ENCODE data around the gene ZNF253.
"Not testable (repeated sequence)": the region's sequence is repeated elsewhere in the genome, so short reads cannot be mapped to it uniquely, and the experiment has no call there.

Gene ZNF253

DNA sequence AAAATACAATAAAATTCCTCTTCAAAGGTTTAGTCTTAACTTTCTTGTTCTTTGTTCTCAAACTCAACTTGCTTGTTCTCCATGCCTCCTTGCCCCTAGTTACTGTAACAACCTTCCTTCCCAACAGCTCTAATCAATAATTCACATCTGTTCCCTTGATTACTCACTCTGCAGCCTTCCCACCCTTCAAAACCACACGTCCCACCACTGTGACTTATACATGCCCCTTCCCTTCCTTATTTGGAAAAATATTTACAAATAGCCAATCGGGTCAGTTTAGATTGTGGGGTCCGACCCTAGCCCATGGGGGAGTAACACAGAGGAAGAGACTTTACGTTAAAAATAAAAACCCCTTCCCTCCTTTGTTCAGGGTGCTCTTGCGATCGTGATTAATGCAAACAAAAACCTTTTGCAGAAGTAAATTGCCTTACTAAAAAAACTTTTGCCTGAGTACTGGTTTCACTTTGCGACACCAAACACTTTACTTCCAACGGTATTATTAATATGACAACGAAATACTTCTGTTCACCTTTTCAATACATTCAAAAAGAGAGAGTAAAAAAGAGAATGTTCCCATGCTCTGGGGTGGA, 34.6 kb downstream of the ZNF253 start:
- TF ChIP-seq, protein P1, sequence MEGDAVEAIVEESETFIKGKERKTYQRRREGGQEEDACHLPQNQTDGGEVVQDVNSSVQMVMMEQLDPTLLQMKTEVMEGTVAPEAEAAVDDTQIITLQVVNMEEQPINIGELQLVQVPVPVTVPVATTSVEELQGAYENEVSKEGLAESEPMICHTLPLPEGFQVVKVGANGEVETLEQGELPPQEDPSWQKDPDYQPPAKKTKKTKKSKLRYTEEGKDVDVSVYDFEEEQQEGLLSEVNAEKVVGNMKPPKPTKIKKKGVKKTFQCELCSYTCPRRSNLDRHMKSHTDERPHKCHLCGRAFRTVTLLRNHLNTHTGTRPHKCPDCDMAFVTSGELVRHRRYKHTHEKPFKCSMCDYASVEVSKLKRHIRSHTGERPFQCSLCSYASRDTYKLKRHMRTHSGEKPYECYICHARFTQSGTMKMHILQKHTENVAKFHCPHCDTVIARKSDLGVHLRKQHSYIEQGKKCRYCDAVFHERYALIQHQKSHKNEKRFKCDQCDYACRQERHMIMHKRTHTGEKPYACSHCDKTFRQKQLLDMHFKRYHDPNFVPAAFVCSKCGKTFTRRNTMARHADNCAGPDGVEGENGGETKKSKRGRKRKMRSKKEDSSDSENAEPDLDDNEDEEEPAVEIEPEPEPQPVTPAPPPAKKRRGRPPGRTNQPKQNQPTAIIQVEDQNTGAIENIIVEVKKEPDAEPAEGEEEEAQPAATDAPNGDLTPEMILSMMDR (conservative IDR thresholded peaks at IDR 0.05; ENCODE audit: control insufficient read depth, insufficient read depth, low read depth, low read length) = no peak
- DNase-seq (ENCODE audit: low read depth) = peak; percentile 79
- peak overlapping the region; percentile 79 for H3K4me3 ChIP-seq (ENCODE audit: control insufficient read depth, low read depth, low read length)

DNA sequence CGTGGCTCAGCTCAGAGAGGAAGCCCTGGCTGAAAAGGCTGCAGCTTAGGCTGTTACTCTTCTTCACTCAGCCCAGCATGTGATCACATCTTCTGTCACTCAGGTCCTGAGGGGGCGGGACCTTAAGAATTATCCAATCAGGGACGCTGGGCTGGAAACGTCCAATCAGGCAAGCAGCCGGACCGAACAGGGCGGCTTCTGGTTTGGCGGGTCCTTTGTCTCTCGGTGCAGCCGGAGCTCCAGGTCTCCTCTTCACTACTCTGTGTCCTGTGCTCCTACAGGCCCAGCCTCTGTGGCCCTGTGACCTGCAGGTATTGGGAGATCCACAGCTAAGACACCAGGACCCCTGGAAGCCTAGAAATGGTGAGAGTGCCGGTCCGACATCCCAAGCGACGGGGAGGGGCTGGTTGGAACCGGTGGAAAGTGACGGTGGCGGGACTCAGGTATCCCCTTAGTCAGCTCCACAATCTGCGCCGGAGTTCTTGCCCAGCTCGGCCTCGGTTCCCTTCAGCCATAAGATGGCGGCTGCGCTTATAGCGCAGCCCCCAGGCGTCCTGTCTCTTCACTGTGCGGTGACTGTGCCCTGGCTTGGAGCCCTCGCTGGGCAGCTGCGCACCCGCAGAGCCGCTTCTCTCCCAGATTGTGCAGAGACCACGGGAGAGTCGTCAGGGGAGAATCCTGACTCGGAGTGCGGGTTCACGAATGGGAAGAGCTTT, 35.2 kb downstream of the ZNF253 start, which contains the start of gene ZNF93:
TSS of gene ZNF93 (plus strand) at position 218 of the 716 bp plus-strand sequence. CDS start at position 361, 143 bp downstream.
- peak; percentile 96 for DNase-seq (ENCODE audit: low read depth)
- H3K4me3 ChIP-seq (ENCODE audit: control insufficient read depth, low read depth, low read length) = peak within 1 kb of the TSS; percentile 79
- TF ChIP-seq, protein P1 (conservative IDR thresholded peaks at IDR 0.05; ENCODE audit: control insufficient read depth, insufficient read depth, low read depth, low read length) = no peak

DNA sequence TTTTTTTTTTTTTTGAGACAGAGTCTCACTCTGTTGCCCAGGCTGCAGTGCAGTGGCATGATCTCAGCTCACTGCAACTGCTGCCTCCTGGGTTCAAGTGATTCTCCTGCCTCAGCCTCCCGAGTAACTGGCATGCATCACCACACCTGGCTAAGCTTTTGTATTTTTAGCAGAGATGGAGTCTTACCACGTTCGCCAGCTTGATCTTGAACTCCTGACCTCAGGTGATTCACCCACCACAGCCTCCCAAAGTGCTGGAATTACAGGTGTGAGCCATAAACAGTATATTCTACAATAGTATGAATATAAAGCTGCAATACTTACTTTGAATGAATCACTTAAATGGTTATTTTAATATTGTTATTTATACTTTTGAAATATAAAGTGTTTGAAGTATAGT, 41.9 kb downstream of the ZNF253 start:
- not testable (repeated sequence) for DNase-seq (ENCODE audit: low read depth); H3K4me3 ChIP-seq (ENCODE audit: control insufficient read depth, low read depth, low read length)

DNA sequence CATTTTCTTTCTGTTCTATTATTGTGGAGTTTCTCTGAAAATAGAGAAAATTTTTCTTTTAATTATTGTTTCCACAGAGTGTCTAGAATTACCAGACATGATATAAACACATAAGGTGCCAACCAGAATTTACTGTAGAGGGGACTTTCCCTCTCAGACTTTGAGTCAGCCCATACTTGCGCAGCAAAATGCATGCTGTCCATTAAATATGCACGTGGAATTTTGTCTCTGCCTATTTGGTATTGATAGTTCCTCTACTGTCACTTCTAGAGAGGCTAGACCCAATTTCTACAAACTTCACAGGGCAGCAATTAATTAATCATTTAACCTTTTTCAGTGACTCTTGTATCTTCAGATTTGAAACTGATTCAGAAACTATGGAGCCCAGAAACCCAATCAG, 44.0 kb downstream of the ZNF253 start:
- no peak overlapping the region for H3K4me3 ChIP-seq (ENCODE audit: control insufficient read depth, low read depth, low read length)
- TF ChIP-seq, protein P1 (conservative IDR thresholded peaks at IDR 0.05; ENCODE audit: control insufficient read depth, insufficient read depth, low read depth, low read length) = no peak
- DNase-seq (ENCODE audit: low read depth) = no peak

DNA sequence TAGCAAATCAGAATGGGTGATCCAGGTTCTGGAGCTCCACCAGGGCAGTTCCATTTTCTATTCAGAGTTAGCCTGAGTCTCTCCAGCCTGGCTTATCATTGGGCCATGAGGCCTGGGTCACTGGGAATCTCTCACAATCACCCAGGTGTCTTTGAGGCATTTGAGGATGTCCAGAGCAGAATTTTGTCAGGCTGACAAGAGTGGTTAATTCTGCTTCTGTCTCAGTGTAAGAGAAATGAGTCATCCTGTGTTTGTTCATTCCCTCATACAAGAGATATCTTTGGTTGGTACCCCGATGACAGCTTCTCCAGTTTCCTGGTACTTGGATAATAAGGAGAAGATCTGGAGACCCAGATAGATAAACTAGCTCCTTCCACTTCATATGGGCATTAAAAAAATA, 45.5 kb downstream of the ZNF253 start:
- H3K4me3 ChIP-seq (ENCODE audit: control insufficient read depth, low read depth, low read length) = no peak overlapping the region
- peak; percentile 18 for DNase-seq (ENCODE audit: low read depth)
- TF ChIP-seq, protein P1 (conservative IDR thresholded peaks at IDR 0.05; ENCODE audit: control insufficient read depth, insufficient read depth, low read depth, low read length) = no peak

DNA sequence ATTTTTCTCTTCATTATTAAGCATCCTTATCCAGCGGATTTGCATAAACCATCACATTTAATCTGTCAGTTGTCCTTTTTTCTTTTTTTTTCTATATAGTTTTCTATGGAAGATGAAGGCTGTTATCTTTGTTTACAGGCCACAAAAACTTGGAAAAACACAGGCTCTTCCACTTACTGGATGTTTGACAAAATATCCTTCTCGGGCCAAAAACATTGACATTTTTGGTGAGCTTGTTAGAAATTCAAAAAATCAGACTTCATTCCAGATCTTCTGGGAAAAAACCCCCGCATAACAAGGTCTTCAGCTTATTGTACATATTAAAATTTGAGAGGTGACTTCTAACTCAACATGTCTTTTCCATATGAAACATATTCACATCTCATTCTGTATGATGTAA, 48.9 kb downstream of the ZNF253 start:
- TF ChIP-seq, protein P1 (conservative IDR thresholded peaks at IDR 0.05; ENCODE audit: control insufficient read depth, insufficient read depth, low read depth, low read length) = no peak
- no peak overlapping the region for H3K4me3 ChIP-seq (ENCODE audit: control insufficient read depth, low read depth, low read length)
- DNase-seq (ENCODE audit: low read depth) = no peak

DNA sequence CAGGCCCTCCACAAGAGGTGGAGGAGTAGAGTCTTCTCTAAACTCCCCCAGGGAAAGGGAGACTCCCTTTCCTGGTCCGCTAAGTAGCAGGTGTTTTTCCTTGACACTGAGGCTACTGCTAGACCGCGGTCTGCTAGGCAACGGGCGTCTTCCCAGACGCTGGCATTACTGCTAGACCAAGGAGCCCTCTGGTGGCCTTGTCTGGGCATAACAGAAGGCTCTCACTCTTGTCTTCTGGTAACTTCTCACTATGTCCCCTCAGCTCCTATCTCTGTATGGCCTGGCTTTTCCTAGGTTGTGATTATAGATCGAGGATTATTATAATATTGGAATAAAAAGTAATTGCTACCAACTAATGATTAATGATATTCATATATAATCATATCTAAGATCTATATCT, 64.7 kb downstream of the ZNF253 start:
- DNase-seq (ENCODE audit: low read depth) = peak; percentile 20

DNA sequence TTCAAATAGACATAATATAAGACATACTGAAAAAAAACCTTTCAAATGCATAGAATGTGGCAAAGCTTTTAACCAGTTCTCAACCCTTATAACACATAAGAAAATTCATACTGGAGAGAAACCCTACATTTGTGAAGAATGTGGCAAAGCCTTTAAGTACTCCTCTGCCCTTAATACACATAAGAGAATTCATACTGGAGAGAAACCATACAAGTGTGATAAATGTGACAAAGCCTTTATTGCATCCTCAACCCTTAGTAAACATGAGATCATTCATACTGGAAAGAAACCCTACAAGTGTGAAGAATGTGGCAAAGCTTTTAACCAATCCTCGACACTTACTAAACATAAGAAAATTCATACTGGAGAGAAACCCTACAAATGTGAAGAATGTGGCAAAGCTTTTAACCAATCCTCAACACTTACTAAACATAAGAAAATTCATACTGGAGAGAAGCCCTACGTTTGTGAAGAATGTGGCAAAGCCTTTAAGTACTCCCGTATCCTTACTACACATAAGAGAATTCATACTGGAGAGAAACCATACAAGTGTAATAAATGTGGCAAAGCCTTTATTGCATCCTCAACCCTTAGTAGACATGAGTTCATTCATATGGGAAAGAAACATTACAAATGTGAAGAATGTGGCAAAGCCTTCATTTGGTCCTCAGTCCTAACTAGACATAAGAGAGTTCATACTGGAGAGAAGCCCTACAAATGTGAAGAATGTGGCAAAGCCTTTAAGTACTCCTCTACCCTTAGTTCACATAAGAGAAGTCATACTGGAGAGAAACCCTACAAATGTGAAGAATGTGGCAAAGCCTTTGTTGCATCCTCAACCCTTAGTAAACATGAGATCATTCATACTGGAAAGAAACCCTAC, 68.0 kb downstream of the ZNF253 start:
- not testable (repeated sequence) for DNase-seq (ENCODE audit: low read depth); H3K4me3 ChIP-seq (ENCODE audit: control insufficient read depth, low read depth, low read length)

More for the DNA sequence above, 64.7 kb downstream of the ZNF253 start:
- H3K4me3 ChIP-seq (ENCODE audit: control insufficient read depth, low read depth, low read length) = not testable (repeated sequence)

All from fibroblast of mammary gland (primary cell).